Kidney epithelial cell (primary cell): ENCODE data around the gene CALN1. TPM values are rescaled to one million over a fixed set of nuclear protein-coding genes. Genes with fewer than 3 reads are reported as not detected.

Experiments
- DNase-seq: peaks from one replicate; pipeline ENCODE4 v3.0.0-alpha.2; 2010; ENCODE audit warnings: low read depth
- H3K27me3 ChIP-seq: 2 replicates; pipeline ENCODE4 v1.6.0; 2011; ENCODE audit warnings: low read length; ENCODE audit not compliant: control insufficient read depth, insufficient read depth
- H3K36me3 ChIP-seq: 2 replicates; pipeline ENCODE4 v1.5.1; 2011; ENCODE audit warnings: low read length; ENCODE audit not compliant: control insufficient read depth, insufficient read depth
- H3K4me3 ChIP-seq: 2 replicates; pipeline ENCODE4 v1.5.1; 2011; ENCODE audit warnings: low read depth, mild to moderate bottlenecking, control low read depth, low read length
- total RNA-seq: library from RNA; depleted of rRNA; stranded (reverse); fragments of >200 nt; gene quantifications from 2 replicates; pipeline ENCODE4 v1.2.3, GENCODE V29; 2015
- TF ChIP-seq, protein P1 (sequence below): IDR thresholded peaks from 2 replicates; pipeline ENCODE4 v1.5.1; 2011; ENCODE audit warnings: mild to moderate bottlenecking, moderate library complexity, low read length, control low read depth, inconsistent platforms; ENCODE audit not compliant: insufficient read depth, poor library complexity, severe bottlenecking

Gene CALN1
- total RNA-seq, 1 donor from 2014 or later: not detected

DNA sequence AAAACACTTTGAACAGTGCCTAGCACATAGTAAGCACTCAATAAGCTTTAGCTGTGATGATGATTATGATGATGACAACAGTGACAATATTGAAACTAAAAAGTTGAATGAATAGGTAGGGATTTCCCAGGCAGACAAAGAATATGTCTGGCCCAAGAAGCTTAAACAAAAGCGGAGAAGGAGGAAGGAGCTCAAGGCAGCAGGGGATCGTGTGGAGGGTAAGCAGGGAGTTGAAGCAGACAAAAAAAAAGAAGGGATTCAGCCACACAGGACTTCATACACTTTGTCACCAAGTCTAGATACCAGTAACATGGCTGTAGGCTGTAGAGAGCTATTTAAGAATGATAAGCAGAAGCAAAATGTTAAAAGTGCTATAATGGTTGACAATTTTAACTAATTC lies 144.0 kb downstream of the CALN1 start:
- TF ChIP-seq, protein P1, sequence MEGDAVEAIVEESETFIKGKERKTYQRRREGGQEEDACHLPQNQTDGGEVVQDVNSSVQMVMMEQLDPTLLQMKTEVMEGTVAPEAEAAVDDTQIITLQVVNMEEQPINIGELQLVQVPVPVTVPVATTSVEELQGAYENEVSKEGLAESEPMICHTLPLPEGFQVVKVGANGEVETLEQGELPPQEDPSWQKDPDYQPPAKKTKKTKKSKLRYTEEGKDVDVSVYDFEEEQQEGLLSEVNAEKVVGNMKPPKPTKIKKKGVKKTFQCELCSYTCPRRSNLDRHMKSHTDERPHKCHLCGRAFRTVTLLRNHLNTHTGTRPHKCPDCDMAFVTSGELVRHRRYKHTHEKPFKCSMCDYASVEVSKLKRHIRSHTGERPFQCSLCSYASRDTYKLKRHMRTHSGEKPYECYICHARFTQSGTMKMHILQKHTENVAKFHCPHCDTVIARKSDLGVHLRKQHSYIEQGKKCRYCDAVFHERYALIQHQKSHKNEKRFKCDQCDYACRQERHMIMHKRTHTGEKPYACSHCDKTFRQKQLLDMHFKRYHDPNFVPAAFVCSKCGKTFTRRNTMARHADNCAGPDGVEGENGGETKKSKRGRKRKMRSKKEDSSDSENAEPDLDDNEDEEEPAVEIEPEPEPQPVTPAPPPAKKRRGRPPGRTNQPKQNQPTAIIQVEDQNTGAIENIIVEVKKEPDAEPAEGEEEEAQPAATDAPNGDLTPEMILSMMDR: no peak
- H3K4me3 ChIP-seq: no peak overlapping the region
- no peaks in the 10 kb centered on the region for H3K27me3 ChIP-seq
- no peaks in the 10 kb centered on the region for H3K36me3 ChIP-seq
- DNase-seq: no peak

DNA sequence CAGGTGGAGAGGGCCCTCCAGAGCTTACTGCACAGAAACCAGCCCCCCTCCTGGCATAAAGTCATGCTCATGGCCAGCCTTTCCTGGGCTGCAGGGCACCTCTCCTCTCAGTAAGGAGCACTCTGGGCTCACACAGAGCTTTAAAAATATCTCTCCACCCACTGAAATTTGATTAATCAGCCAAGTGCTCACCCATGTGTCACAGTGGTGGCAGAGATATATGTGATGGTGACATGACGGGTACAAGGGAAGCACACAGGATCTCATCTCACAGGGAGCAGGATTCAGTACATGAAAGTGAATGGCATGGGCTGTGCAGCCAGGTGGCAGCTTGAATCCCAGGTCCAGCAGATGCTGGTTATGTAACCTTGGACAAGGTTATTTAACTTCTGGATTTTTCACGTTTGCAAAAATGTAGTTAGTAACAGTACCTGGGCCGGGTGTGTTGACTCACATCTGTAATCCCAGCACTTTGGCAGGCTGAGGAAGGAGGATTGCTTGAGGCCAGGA lies 144.8 kb downstream of the CALN1 start:
- TF ChIP-seq, protein P1: no peak
- H3K27me3 ChIP-seq: no peaks in the 10 kb centered on the region
- no peaks in the 10 kb centered on the region for H3K36me3 ChIP-seq
- no peak overlapping the region for H3K4me3 ChIP-seq
- no peak for DNase-seq

DNA sequence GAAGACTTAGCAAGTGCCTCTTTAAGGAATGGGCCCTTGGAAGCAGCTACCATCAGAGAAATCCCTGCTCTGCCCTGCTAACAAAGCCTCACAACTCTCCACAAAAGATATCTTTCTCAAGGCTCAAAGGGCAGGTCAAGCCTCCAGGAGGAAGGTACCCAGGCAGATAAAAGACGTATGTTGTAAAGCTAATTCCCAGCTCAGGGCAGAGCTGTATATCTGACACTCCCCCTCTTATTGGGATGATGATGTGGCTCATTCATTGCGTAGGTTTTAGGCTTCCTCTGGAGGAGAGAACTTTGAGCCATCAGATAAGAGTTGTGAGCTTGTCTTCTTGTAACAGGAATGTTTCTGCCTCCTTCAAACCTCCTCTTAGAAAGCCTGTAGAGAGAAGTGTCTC lies 145.4 kb downstream of the CALN1 start:
- TF ChIP-seq, protein P1: no peak
- DNase-seq: no peak
- Histone ChIP-seq H3K27me3 (no peaks in the 10 kb centered on the region), H3K4me3 (no peak overlapping the region), H3K36me3 (no peaks in the 10 kb centered on the region)

DNA sequence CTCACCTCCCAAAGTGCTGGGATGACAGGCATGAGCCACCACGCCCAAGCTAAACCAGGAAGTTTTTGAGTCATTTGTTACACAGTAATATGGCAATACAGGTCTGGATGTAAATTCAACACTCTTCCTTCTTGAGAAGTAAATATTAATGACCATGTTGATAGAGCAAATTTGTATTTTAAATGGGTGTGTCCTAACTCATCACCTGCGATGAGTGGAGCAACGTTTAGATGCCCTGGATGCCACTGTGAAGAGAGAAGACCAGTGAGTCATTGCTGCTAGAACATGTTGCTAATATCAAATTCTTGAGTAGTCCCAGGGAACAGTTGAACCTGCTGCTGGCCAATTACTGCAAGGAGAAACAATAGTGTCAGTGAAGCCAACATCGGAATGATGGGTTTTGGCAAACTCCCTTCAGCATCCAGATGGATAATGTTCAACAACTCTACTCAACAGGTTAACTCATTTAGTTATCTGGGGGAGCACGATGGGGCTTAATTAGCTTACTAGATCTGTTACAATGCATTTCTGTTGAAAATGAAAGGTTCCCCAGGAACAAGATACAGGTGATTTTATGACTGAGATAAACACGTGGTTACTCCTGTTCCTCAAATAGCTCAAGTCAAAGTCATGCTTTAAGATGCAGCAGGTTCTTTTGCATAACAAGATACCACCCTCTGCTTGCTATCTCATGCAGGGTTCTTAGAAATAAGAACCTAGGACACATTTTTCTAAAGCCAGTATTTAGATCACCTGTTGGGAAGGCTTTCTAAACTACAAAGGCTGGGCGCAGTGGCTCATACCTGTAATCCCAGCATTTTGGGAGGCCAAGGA lies 146.8 kb downstream of the CALN1 start:
- no peaks in the 10 kb centered on the region for H3K36me3 ChIP-seq
- H3K4me3 ChIP-seq: no peak overlapping the region
- H3K27me3 ChIP-seq: no peaks in the 10 kb centered on the region
- TF ChIP-seq, protein P1: no peak
- DNase-seq: no peak

DNA sequence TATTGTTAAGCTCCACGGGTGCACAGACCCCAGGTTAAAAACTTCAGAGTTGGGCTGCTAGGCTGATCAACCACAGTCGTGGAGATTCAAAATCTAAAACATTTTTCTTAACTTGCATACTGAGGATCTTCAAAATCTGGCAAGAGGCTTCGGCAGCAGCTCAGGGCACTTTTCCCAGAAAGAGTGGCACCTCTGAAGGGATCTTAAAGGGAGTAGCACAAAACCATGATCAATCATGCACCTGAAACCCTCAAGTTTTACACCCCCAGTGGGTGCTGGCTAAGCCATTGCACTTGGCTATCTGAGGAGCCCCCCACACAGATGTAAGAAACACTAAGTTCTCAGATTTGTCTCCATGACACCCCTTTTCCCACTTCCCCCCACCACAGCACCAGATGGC lies 151.7 kb downstream of the CALN1 start:
- Histone ChIP-seq H3K4me3 (no peak overlapping the region), H3K27me3 (no peaks in the 10 kb centered on the region), H3K36me3 (no peaks in the 10 kb centered on the region)
- TF ChIP-seq, protein P1: no peak
- no peak for DNase-seq

DNA sequence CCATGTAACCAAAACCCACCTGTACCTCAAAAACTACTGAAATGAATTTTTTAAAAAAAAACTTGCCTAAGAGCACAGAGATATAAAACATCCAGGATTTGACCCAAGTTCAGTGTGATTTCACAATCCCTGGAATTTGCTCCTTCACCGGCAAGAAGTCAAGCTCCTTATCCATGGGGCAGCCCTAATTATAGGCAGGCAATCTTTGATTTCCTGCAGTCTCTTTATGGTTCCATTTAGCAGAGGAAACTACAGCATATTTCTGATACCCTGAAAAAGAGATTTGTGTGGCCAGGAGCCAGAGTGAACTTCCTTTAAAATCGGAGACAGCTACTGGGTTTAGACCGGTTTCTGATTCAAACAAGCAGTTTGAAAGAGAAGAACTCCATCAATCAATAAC lies 154.1 kb downstream of the CALN1 start:
- no peaks in the 10 kb centered on the region for H3K27me3 ChIP-seq
- TF ChIP-seq, protein P1: no peak
- no peak for DNase-seq
- no peaks in the 10 kb centered on the region for H3K36me3 ChIP-seq
- no peak overlapping the region for H3K4me3 ChIP-seq
